Measurements from ENCODE around the gene DPH2. TPM values are rescaled to one million over a fixed set of nuclear protein-coding genes. Genes with fewer than 3 reads are reported as not detected.

Gene DPH2
- polyA plus RNA-seq, 1 of the 3 experiments (the other 2 are of a cell fraction), result 76.9 TPM

- no peaks in the 10 kb centered on the region for H3K36me3 ChIP-seq (replicated peaks in 1 of 2; ENCODE audit: control insufficient read depth in 1 of 2, insufficient read depth in 2 of 2, low read length in 1 of 2)
- H4K20me1 ChIP-seq (ENCODE audit: insufficient read depth), result no peaks in the 10 kb centered on the region
- H3K27me3 ChIP-seq (ENCODE audit: insufficient read depth), result no peaks in the 10 kb centered on the region
- no peaks in the 10 kb centered on the region for H3K9me3 ChIP-seq
- peaks cover 3 to 6% of the 10 kb centered on the region in 2 experiments; a peak in 2 of 4 replicates for H3K4me1 ChIP-seq (ENCODE audit: control insufficient read depth in 1 of 2, insufficient read depth in 2 of 2, low read depth in 1 of 2, low read length in 1 of 2)
- H3K9ac ChIP-seq, result no peak overlapping the region
- no peak overlapping the region for H3K4me2 ChIP-seq
- no peak for DNase-seq
- CTCF ChIA-PET, result interaction anchor here (0.7 to 8.4 kb wide), 6 partner anchors 8 to 74 kb away, joined by 3 to 77 read pairs (median 6); partner anchors contain the start of gene SLC6A9
- TF ChIP-seq FOXJ3 (CRISPR knock-in tag; IDR thresholded peaks at IDR 0.05) (no peak), TCF12 (IDR thresholded peaks at IDR 0.05) (no peak), ZBTB33 (IDR thresholded peaks at IDR 0.05; ENCODE audit: borderline replicate concordance, low read depth) (no peak), RFX5 (IDR thresholded peaks at IDR 0.05; ENCODE audit: low read length) (no peak), IRF3 (IDR thresholded peaks at IDR 0.05; ENCODE audit: low read depth, low read length) (no peak), CHD2 (IDR thresholded peaks at IDR 0.05; ENCODE audit: low read length, partially characterized antibody) (no peak), GATA2 (CRISPR knock-in tag; IDR thresholded peaks at IDR 0.05) (no peak), TEAD4 (IDR thresholded peaks at IDR 0.05; ENCODE audit: borderline replicate concordance, insufficient read depth) (no peak), JUND (IDR thresholded peaks at IDR 0.05) (no peak), YY1 (IDR thresholded peaks at IDR 0.05; ENCODE audit: low read depth) (no peak), TAF1 (IDR thresholded peaks at IDR 0.05; ENCODE audit: borderline replicate concordance, low read depth, low read length) (no peak), MEF2A (IDR thresholded peaks at IDR 0.05; ENCODE audit: borderline replicate concordance, low read depth) (no peak), NRF1 (IDR thresholded peaks at IDR 0.05; ENCODE audit: low read depth, low read length) (no peak), SIN3A (IDR thresholded peaks at IDR 0.05; ENCODE audit: borderline replicate concordance, low read depth, low read length) (no peak), USF2 (IDR thresholded peaks at IDR 0.05; ENCODE audit: borderline replicate concordance, low read depth, low read length) (no peak), USF1 (IDR thresholded peaks at IDR 0.05; ENCODE audit: borderline replicate concordance, low read depth) (no peak), SMC3 (IDR thresholded peaks at IDR 0.05; ENCODE audit: low read depth, low read length) (no peak), FOXM1 (IDR thresholded peaks at IDR 0.05; ENCODE audit: low read depth) (no peak)
- TF ChIP-seq, protein P1, sequence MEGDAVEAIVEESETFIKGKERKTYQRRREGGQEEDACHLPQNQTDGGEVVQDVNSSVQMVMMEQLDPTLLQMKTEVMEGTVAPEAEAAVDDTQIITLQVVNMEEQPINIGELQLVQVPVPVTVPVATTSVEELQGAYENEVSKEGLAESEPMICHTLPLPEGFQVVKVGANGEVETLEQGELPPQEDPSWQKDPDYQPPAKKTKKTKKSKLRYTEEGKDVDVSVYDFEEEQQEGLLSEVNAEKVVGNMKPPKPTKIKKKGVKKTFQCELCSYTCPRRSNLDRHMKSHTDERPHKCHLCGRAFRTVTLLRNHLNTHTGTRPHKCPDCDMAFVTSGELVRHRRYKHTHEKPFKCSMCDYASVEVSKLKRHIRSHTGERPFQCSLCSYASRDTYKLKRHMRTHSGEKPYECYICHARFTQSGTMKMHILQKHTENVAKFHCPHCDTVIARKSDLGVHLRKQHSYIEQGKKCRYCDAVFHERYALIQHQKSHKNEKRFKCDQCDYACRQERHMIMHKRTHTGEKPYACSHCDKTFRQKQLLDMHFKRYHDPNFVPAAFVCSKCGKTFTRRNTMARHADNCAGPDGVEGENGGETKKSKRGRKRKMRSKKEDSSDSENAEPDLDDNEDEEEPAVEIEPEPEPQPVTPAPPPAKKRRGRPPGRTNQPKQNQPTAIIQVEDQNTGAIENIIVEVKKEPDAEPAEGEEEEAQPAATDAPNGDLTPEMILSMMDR (IDR thresholded peaks at IDR 0.05), result no peak
- TF ChIP-seq, protein P2, sequence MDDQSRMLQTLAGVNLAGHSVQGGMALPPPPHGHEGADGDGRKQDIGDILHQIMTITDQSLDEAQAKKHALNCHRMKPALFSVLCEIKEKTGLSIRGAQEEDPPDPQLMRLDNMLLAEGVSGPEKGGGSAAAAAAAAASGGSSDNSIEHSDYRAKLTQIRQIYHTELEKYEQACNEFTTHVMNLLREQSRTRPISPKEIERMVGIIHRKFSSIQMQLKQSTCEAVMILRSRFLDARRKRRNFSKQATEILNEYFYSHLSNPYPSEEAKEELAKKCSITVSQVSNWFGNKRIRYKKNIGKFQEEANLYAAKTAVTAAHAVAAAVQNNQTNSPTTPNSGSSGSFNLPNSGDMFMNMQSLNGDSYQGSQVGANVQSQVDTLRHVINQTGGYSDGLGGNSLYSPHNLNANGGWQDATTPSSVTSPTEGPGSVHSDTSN (IDR thresholded peaks at IDR 0.05), result no peak
- POLR2A ChIA-PET, result no interaction called here
- no peak overlapping the region for H3K4me3 ChIP-seq (ENCODE audit: low read depth in 2 of 2, low read length in 1 of 2)
- WGBS (ENCODE audit: low lambda C conversion rate), result 100% methylated on average over 1 of the region's 11 CpGs
- H3K79me2 ChIP-seq (ENCODE audit: insufficient read depth), result no peaks in the 10 kb centered on the region
- H3K27ac ChIP-seq (ENCODE audit: low read depth in 2 of 2, low read length in 1 of 2), result no peak overlapping the region
- H3F3A ChIP-seq (replicated peaks; ENCODE audit: insufficient read depth), result no peaks in the 10 kb centered on the region
- no peak overlapping the region for H2AFZ ChIP-seq (ENCODE audit: low read depth)
- H3K9me2 ChIP-seq, result no peaks in the 10 kb centered on the region
These were observed 41.2 kb downstream of the DPH2 start for GRCh38 chr1:44010935-44011471.

Measured in SK-N-SH (cell line).